ENCODE measurements around the gene PTPRD. TPM values are rescaled to one million over a fixed set of nuclear protein-coding genes. Genes with fewer than 3 reads are reported as not detected.
A peak's percentile ranks its signal among the peaks of the same experiment; 100 is the strongest.

Gene PTPRD
- total RNA-seq, 3 donors from 2014 or later = 2.9 to 5.4 (median 3.6) TPM

DNA sequence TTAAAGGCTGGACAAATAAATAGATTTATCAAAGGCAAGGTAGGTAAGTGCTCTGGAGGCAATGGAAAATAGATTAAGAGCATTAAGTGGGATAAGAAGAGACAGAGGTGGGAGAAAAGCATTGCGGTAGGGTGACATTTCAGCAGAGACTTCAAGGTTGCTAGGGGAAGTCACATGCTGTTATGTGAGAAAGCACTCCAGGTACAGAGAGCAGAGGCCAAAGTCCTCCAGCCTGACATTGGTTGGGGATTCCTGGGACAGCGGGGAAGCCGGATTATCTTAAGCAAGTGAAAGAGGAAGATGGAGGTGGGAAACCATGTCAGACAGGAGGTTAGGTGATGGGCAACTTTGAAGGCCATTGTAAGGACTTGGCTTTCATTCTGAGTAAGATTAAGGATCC, 1222.9 kb downstream of the PTPRD start:
- Histone ChIP-seq H3K27me3 (no peaks in the 10 kb centered on the region), H3K36me3 (no peaks in the 10 kb centered on the region), H3K27ac (no peak overlapping the region), H3K4me3 (no peak overlapping the region), H3K9me3 (no peaks in the 10 kb centered on the region), H3K4me1 (no peaks in the 10 kb centered on the region)
- DNase-seq (ENCODE audit: low spot score in 2 of 2) = no peak
- intact Hi-C loops (cut with DNase I; ENCODE audit: low total_unique reads) = no loop called here
- no peak for TF ChIP-seq POLR2AphosphoS5 (IDR thresholded peaks at IDR 0.05)
- TF ChIP-seq POLR2A (IDR thresholded peaks at IDR 0.05) = no peak
- TF ChIP-seq, protein P1, sequence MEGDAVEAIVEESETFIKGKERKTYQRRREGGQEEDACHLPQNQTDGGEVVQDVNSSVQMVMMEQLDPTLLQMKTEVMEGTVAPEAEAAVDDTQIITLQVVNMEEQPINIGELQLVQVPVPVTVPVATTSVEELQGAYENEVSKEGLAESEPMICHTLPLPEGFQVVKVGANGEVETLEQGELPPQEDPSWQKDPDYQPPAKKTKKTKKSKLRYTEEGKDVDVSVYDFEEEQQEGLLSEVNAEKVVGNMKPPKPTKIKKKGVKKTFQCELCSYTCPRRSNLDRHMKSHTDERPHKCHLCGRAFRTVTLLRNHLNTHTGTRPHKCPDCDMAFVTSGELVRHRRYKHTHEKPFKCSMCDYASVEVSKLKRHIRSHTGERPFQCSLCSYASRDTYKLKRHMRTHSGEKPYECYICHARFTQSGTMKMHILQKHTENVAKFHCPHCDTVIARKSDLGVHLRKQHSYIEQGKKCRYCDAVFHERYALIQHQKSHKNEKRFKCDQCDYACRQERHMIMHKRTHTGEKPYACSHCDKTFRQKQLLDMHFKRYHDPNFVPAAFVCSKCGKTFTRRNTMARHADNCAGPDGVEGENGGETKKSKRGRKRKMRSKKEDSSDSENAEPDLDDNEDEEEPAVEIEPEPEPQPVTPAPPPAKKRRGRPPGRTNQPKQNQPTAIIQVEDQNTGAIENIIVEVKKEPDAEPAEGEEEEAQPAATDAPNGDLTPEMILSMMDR (IDR thresholded peaks at IDR 0.05) = no peak

DNA sequence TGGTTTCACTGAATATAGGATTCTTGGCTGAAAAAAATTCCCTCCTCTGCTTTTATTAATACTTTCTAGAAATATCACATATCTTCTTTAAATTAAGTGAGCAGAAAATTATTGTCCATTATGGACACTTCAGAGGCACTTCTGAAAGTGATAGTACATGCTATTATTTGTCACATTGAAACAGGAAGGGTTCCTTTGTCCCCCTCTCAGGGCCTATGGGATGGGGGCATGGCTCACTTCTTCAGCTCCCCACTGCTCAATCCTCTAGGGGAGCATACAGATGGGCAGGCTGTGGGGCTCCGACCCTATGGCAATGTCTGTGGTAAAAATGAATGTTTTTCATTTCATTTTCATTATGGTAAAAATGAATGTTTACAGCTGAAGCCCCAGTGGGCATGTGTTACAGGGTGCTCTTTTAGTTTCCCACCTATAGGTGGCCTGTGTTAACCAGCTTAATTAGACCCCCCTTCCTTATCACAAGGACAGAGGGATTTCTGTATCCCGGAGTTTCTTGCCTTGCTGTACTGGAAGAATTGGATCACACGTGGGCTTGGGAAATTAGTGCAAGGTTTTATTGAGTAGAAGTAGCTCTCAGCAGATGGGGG, 1225.2 kb downstream of the PTPRD start:
- H3K4me3 ChIP-seq = no peak overlapping the region
- intact Hi-C loops (cut with DNase I; ENCODE audit: low total_unique reads) = no loop called here

DNA sequence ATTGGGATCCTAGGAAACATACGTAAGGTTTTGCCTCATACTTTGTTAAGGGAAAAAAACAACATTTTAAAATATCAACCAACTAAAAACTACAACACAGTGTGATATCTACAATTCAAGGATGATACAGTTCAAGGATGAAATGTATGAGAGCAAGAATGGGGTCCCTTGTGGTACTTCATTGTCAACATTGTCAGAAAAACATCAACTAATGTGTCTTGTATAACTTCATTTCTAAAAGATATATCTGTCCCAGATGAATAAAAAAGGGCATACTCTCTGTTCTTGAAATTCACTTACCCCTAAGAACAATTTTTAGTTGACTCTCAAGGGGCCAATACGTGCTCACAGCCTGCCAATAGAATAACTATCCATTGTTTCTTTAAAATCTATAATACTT, 1250.5 kb downstream of the PTPRD start:
- no peak overlapping the region for H3K4me3 ChIP-seq
- intact Hi-C loops (cut with DNase I; ENCODE audit: low total_unique reads) = no loop called here
- H3K36me3 ChIP-seq = no peaks in the 10 kb centered on the region
- DNase-seq (ENCODE audit: low spot score in 2 of 2) = no peak
- no peak overlapping the region for H3K27ac ChIP-seq
- H3K4me1 ChIP-seq = no peaks in the 10 kb centered on the region
- H3K27me3 ChIP-seq = no peaks in the 10 kb centered on the region
- H3K9me3 ChIP-seq = no peaks in the 10 kb centered on the region
- TF ChIP-seq POLR2AphosphoS5 (IDR thresholded peaks at IDR 0.05) = no peak
- TF ChIP-seq POLR2A (IDR thresholded peaks at IDR 0.05) = no peak
- TF ChIP-seq, protein P1 (IDR thresholded peaks at IDR 0.05) = no peak

More for the DNA sequence above, 1225.2 kb downstream of the PTPRD start:
- Histone ChIP-seq H3K36me3 (no peaks in the 10 kb centered on the region), H3K9me3 (no peaks in the 10 kb centered on the region), H3K4me1 (no peaks in the 10 kb centered on the region), H3K27me3 (no peaks in the 10 kb centered on the region), H3K27ac (no peak overlapping the region)
- TF ChIP-seq, protein P1 (IDR thresholded peaks at IDR 0.05) = no peak
- no peak for TF ChIP-seq POLR2A (IDR thresholded peaks at IDR 0.05)
- no peak for TF ChIP-seq POLR2AphosphoS5 (IDR thresholded peaks at IDR 0.05)
- no peak for DNase-seq (ENCODE audit: low spot score in 2 of 2)

DNA sequence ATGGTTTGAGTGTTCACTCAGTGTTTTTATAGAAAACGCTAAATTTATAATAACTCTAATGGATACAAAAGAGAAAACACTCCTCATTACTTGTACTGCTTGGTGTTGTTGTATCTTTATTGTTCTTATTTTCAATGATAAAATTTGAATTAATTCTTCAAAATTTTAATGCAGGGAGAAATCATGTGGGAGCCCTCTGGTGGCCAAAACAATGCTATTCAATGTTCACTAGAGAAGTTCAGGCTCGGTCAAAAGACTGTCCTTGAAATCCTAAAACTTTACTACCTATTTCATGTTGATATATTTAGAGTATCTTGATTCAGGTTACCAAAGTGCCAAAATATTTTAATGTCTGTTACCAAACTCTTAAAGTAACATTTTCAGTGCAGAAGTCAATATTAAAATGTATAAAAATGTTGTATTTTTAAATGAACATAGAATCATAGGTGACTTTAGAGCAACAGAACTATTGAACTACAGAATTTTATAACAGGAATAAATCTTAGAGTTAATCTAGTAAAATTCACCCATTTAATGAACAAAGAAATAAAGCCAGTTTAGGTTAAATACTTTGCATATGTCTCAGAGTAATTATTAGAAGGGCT, 1259.8 kb downstream of the PTPRD start:
- Histone ChIP-seq H3K4me1 (no peaks in the 10 kb centered on the region), H3K9me3 (no peaks in the 10 kb centered on the region), H3K36me3 (no peaks in the 10 kb centered on the region), H3K27me3 (no peaks in the 10 kb centered on the region), H3K4me3 (no peak overlapping the region), H3K27ac (no peak overlapping the region)
- intact Hi-C loops (cut with DNase I; ENCODE audit: low total_unique reads) = no loop called here
- DNase-seq (ENCODE audit: low spot score in 2 of 2) = no peak
- TF ChIP-seq POLR2AphosphoS5 (IDR thresholded peaks at IDR 0.05) (no peak), POLR2A (IDR thresholded peaks at IDR 0.05) (no peak)
- TF ChIP-seq, protein P1 (IDR thresholded peaks at IDR 0.05) = peak in 1 of 3 donors; percentile 38

DNA sequence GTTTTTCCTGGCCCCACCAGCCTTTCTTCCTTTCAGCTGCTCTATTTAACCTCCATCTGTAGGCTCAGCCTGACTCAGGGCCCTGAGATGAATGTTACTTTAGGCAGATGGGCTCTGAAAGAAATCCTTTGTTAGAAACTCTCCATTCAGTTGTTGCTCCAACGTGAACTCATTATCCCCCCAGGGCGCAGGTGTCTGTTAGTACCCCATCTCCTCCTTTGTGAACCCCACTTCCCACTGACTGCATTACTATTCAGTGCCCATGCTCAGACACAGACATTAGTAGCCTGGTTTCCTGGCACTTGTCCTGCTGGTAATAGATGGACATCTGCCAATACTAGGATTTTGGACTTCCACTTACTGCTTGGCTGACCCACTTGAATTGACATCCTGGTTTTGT, 1271.6 kb downstream of the PTPRD start:
- Histone ChIP-seq H3K4me3 (no peak overlapping the region), H3K9me3 (no peaks in the 10 kb centered on the region), H3K36me3 (no peaks in the 10 kb centered on the region), H3K27ac (no peak overlapping the region), H3K4me1 (no peaks in the 10 kb centered on the region), H3K27me3 (no peaks in the 10 kb centered on the region)
- intact Hi-C loops (cut with DNase I; ENCODE audit: low total_unique reads) = no loop called here
- DNase-seq (ENCODE audit: low spot score in 2 of 2) = no peak
- TF ChIP-seq, protein P1 (IDR thresholded peaks at IDR 0.05) = no peak
- TF ChIP-seq POLR2A (IDR thresholded peaks at IDR 0.05) (no peak), POLR2AphosphoS5 (IDR thresholded peaks at IDR 0.05) (no peak)
